GM12878 (cell line): ENCODE data around the gene SATB1.

Experiments used
- BACH1 ChIP-seq: fragments of 450-650 bp; IDR thresholded peaks from 2 replicates; pipeline ENCODE4 v1.6.1; 2017; ENCODE audit warnings: mild to moderate bottlenecking, borderline replicate concordance
- EZH2 ChIP-seq: IDR thresholded peaks from 2 replicates; pipeline ENCODE4 v1.6.1; 2012; ENCODE audit warnings: low read depth, mild to moderate bottlenecking, control low read depth, inconsistent platforms, low read length, borderline replicate concordance; ENCODE audit not compliant: control insufficient read depth
- FOXK2 ChIP-seq: fragments of 450-650 bp; IDR thresholded peaks from 2 replicates; pipeline ENCODE4 v1.6.1; 2017; ENCODE audit warnings: mild to moderate bottlenecking, moderate library complexity
- HCFC1 ChIP-seq: fragments of 150-350 bp; IDR thresholded peaks from 2 replicates; pipeline ENCODE4 v1.6.1; 2014; ENCODE audit warnings: low read length
- HDAC6 ChIP-seq: fragments of 200-600 bp; sonication (generic); IDR thresholded peaks from one replicate; pipeline ENCODE4 v1.8.0; 2017; ENCODE audit warnings: antibody characterized with exemption; ENCODE audit not compliant: unreplicated experiment
- POLR2A ChIP-seq: IDR thresholded peaks from 2 replicates; pipeline ENCODE4 v1.6.1; 2011; ENCODE audit warnings: low read depth, mild to moderate bottlenecking, low read length
- POLR2AphosphoS5 ChIP-seq: IDR thresholded peaks from 2 replicates; pipeline ENCODE4 v1.6.1; 2011; ENCODE audit warnings: mild to moderate bottlenecking, low read length, inconsistent platforms
- RBBP5 ChIP-seq: fragments of 200-600 bp; sonication (generic); conservative IDR thresholded peaks from 2 replicates; pipeline ENCODE4 v1.6.1; 2016
- SUPT20H ChIP-seq: IDR thresholded peaks from 2 replicates; pipeline ENCODE4 v1.6.1; 2011; ENCODE audit warnings: low read depth, mild to moderate bottlenecking, low read length, moderate library complexity, borderline replicate concordance; ENCODE audit not compliant: control insufficient read depth
- USF1 ChIP-seq: IDR thresholded peaks from 2 replicates; pipeline ENCODE4 v1.6.1; 2011; ENCODE audit warnings: borderline replicate concordance, low read depth, mild to moderate bottlenecking, moderate library complexity, mixed read lengths, low read length; ENCODE audit not compliant: insufficient read depth; ENCODE audit errors: extremely low read length
- YY1 ChIP-seq: IDR thresholded peaks from 2 replicates; pipeline ENCODE4 v1.6.1; 2011; ENCODE audit warnings: low read depth, mild to moderate bottlenecking, low read length
- ZNF687 ChIP-seq: fragments of 450-650 bp; IDR thresholded peaks from 2 replicates; pipeline ENCODE4 v1.6.1; 2017; ENCODE audit warnings: mild to moderate bottlenecking, moderate library complexity
- TF ChIP-seq, protein P1 (sequence below), 3 experiments: IDR thresholded peaks in 2 of 3; conservative IDR thresholded peaks in 1 of 3; 2 replicates each; pipeline ENCODE4 v1.5.1; 2011; ENCODE audit warnings: low read depth in 3 of 3, low read length in 3 of 3, mild to moderate bottlenecking in 3 of 3, control low read depth in 2 of 3, moderate library complexity in 2 of 3, inconsistent platforms in 1 of 3, mixed read lengths in 1 of 3; ENCODE audit not compliant: control insufficient read depth in 2 of 3, insufficient read depth in 1 of 3; ENCODE audit errors: extremely low read depth in 1 of 3
- TF ChIP-seq, protein P2 (sequence below): IDR thresholded peaks from 2 replicates; pipeline ENCODE4 v1.6.1; 2011; ENCODE audit warnings: low read depth, mild to moderate bottlenecking, low read length, moderate library complexity, borderline replicate concordance; ENCODE audit errors: extremely low read depth

DNA sequence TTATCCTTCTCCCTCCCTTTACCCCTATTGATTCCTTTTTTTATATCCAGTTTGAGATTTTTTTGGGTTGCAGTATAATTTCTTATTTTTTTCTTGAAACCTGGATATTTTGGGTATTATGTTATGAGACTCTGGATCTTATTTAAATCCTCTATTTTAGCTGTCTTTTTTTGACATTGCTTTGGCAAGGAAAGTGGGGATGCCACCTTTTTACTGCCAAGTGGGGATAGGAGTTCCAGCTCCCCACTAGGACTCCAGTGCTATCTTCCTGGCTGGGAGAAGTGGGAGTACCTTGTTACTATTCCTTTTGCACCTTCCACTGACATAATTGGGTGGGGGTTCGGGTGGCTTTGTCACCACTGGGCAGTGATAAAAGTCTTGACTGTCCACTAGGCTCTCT lies 87.9 kb downstream of the SATB1 start:
- TF ChIP-seq, protein P1, sequence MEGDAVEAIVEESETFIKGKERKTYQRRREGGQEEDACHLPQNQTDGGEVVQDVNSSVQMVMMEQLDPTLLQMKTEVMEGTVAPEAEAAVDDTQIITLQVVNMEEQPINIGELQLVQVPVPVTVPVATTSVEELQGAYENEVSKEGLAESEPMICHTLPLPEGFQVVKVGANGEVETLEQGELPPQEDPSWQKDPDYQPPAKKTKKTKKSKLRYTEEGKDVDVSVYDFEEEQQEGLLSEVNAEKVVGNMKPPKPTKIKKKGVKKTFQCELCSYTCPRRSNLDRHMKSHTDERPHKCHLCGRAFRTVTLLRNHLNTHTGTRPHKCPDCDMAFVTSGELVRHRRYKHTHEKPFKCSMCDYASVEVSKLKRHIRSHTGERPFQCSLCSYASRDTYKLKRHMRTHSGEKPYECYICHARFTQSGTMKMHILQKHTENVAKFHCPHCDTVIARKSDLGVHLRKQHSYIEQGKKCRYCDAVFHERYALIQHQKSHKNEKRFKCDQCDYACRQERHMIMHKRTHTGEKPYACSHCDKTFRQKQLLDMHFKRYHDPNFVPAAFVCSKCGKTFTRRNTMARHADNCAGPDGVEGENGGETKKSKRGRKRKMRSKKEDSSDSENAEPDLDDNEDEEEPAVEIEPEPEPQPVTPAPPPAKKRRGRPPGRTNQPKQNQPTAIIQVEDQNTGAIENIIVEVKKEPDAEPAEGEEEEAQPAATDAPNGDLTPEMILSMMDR (IDR thresholded peaks at IDR 0.05 in 2 of 3, conservative IDR thresholded peaks at IDR 0.05 in 1 of 3; ENCODE audit: control insufficient read depth in 2 of 3, extremely low read depth in 1 of 3, insufficient read depth in 1 of 3, low read depth in 3 of 3, low read length in 3 of 3): no peak
- TF ChIP-seq BACH1 (no peak), FOXK2 (no peak), SUPT20H (no peak), YY1 (no peak), POLR2A (no peak), USF1 (no peak), HCFC1 (no peak), ZNF687 (no peak), RBBP5 (no peak), HDAC6 (no peak), POLR2AphosphoS5 (no peak), EZH2 (no peak)
- TF ChIP-seq, protein P2, sequence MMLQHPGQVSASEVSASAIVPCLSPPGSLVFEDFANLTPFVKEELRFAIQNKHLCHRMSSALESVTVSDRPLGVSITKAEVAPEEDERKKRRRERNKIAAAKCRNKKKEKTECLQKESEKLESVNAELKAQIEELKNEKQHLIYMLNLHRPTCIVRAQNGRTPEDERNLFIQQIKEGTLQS: no peak
